Esophagus mucosa (tissue), 1 donor: Measurements from ENCODE around the gene ANO2. TPM values are rescaled to one million over a fixed set of nuclear protein-coding genes. Genes with fewer than 3 reads are reported as not detected.

Experiments
- ATAC-seq: fragments of 200-7000 bp; cut with Tn5 transposase; one replicate; pipeline ENCODE4 v1.9.1; 2020
- total RNA-seq: library from RNA; stranded (reverse); gene quantifications from one replicate; pipeline ENCODE4 v1.2.4, GENCODE V29; 2023
- donor health status: DM: yes; HTN: yes; CAD: no.

ANO2 gene
- total RNA-seq, 1 donor from 2014 or later, result 2.0 TPM

GRCh38 chr12:5809586-5809985 is 135.5 kb downstream of the ANO2 start:
- no peak for ATAC-seq

DNA sequence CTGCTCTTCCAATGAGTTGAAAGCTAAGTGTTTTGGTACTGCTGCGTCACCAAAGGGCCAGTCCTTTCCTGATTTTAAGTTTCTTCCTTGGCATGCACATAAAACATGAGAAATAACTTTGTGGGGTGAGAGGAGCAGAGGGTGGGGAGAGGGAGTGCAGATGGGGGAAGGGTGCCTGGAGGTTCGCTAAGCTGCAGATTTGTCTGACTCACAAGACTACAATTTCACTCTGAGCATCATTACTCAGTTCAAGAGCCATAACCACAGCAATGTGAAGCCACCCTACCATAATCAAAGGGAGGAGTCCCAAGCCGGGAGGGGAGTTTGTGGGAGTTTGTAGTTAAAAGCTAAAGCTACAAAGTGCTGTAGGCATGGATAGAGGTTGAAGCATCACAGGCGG is 136.1 kb downstream of the ANO2 start:
- ATAC-seq, result no peak

DNA sequence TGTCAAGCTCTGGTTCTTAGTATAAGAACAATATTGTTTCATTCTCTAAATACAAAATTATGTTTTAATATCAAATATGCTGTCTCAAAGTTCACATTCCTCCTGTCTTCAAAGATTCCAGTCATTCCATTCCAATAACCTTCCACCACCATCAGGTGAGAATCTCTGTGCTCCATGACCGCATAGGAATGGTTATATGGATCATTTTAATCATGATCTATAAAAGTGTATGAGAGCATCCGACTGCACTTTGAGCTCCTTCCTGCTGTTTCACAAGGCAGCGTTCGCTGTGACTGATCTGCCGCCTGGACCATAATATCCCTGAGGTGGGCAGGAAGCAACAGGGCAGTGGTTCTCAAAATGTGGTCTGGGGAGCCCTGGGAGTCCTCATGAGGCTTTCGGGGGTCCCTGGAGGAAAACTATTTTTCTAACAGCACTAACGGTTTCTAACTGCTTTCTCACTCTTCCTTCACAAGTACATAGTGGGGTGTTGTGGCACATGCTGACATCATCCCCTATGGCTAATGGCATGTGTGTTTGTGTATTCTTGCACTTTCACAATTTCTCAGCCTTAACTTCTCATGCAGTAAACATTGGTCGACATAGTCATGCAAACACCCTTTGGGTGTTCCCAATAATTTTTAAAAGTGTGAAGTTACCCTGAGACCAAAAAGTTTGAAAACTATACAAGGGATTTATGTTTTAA is 137.4 kb downstream of the ANO2 start:
- ATAC-seq, result no peak

- no peak for ATAC-seq
Observed at GRCh38 chr12:5807090-5807414, 138.0 kb downstream of the ANO2 start.

DNA sequence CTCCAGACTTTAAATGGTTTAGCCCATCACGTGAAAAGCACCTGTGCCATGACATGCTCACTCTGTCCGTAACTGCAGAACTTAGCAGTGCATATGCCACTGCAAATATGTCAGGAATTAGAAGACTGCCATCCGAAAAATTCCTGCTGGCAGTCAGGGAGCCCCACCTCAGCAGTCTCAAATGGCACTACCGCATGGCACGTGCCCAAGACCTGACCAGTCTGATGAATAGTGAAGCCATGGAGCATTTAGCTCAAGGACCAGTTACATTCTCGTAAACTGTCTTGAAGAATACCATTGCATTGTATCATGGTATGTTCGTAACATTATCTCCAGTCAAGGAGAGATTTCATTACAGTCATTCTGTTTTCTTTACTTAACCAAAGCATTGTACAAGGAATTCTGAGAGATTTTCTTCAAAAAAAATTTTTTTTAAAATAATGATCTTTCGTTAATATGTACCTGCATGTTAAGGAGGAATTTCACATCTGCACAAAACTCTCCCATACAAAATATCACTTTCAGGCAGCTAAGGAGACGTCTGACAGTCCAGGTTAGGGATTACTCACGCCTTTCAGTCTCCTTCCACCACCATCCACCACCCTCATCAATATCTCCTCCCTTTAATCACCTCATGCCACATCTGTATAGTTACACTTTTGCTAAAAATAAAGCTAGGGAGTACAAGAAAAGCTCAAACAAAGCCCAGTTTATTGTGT is 138.5 kb downstream of the ANO2 start:
- ATAC-seq, result no peak

DNA sequence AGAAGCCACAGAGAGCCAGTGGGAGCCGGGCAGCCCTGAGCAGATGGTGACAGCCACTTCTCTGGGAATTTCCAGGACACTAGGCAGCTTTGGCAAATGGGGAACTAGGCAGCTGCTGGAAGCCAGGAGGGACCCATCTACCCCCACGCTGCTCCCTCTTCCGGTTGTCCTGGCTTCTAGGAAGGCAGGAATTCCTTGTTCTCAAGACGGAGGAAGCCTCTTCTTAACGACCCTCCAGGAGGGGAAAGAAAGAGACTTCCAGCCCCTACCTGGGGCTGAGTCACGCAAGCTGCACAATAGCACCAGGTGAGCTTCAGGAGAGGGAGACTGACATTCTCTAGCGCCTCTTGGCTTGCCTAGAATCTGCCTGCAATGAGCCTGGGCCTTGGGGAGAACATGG is 141.5 kb downstream of the ANO2 start:
- no peak for ATAC-seq

GRCh38 chr12:5798242-5799015 is 146.6 kb downstream of the ANO2 start:
- no peak for ATAC-seq

DNA sequence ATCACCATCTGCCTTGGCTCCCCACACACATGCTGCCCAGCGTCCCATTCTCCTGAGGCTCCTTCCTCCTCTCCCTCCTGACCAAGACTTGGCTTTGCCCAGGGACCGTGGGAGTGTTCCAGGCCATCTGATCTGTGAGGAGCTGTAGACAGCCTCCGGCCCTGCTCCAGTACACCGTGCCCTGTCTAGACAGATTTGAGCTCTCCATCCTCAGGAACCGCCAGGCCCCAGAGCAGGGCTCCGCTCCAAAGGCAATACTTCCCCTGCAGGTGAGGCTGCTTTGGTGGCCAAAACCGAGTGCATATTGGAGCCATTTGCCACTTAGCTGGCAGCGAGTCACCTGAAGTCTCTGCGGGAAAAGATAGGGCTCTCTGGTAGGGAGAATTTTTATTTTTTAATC is 147.4 kb downstream of the ANO2 start:
- ATAC-seq, result no peak

GRCh38 chr12:5796959-5797225 is 148.2 kb downstream of the ANO2 start:
- ATAC-seq, result no peak

DNA sequence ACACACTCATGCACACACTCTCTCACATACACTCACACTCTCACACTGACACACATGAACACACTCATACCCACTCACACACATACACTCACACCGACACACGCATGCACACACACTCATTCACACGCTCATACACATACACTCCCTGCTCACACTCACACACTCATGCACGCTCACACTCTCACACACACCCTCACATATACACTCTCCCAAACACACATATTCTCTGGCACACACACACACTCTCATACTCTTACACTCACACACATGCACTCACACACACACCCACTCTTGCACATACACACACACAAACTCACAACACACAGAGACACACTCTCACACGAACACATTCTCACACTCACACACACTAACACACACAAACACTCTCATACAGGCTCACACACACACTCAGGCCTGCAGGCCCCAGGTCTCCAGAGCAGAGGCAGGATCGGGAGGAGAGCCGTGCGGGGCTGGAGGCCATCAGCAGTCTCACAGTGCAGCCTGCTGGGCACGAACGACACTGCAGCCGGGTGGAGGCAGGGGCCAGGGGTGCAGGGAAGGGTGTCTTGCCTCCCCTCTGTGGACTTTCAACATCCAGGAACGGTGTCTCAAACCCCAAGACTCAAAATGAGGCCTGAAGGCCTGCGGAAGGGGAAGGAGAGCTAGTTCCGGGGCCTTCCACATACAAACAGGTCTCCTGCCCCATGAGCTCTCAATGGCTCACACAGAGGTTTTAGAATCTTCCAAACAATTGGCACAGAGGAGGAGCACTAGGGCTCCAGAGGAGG is 148.7 kb downstream of the ANO2 start:
- ATAC-seq, result peak; percentile 80

DNA sequence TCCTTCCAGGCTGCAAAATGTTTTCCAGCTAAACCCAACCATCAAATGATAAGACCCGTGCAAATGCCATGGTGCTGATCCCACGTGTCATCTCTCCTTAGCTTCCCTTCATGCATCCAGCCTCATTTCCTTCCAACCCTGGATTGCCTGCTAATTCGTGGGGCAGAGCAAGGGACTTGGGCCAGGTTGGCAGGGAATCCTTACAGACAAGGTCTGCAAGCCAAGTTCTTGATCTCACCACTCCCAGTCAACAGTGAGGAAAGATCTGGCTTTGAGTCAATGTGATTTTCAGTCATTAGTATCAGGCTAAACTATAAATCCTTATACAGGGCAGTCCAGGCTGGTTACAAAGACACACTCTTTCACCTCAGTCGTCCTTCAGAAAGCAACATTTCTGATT is 150.9 kb downstream of the ANO2 start:
- no peak for ATAC-seq

DNA sequence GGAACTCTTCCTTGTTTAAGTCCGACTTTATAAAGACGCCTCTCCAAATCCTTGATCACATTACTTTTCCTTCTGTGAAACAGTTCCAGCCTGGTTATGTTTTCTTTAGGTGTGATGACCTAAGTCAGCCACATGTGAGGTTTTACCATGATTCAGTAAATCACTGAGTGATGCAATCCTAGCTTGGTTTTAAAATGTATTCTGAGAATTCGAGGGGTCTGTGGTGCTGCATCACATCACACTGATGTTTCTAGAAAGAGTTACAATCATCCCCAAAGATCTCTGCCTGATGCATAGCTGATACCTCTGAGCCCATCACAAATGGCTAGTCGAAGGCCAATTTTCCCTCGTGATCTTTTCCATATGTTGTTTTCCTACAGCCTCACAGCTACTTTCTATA is 152.7 kb downstream of the ANO2 start:
- no peak for ATAC-seq

- ATAC-seq, result peak; percentile 71
Observed at GRCh38 chr12:5789469-5789968, 155.5 kb downstream of the ANO2 start.

GRCh38 chr12:5787828-5788227 is 157.2 kb downstream of the ANO2 start:
- ATAC-seq, result no peak

- ATAC-seq, result no peak
Observed at GRCh38 chr12:5785601-5786000, 159.5 kb downstream of the ANO2 start.

GRCh38 chr12:5784462-5785130 is 160.5 kb downstream of the ANO2 start:
- ATAC-seq, result no peak

DNA sequence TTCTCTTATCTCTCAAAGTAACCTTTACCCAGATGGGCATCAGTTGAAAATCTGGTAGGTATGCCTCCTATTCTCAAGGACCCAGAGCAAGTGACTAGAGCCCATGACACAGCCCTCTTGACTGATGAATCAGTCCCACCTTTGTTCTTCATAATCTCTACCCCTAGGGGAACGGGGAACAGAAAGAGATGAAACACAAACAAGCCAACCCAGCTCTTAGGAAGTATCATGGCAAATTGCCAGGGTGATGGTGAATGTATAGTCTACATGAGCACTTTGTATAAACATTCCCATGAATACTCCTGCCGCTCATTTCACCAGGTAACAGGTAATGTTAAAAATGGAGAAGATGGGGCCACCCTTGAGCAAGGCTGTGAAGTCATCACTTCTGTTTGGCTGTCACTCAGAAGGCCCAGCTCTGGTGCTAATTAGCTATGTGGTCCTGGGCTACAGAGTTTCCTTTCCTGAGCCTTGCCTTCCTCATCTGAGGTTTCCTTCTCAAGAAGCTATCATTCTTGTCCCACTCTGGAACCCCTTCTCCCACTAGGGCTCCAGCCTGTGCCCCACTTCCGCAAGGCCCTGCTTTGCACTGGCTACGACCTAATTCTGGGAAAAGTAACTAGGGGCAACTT is 161.7 kb downstream of the ANO2 start:
- peak; percentile 57 for ATAC-seq

DNA sequence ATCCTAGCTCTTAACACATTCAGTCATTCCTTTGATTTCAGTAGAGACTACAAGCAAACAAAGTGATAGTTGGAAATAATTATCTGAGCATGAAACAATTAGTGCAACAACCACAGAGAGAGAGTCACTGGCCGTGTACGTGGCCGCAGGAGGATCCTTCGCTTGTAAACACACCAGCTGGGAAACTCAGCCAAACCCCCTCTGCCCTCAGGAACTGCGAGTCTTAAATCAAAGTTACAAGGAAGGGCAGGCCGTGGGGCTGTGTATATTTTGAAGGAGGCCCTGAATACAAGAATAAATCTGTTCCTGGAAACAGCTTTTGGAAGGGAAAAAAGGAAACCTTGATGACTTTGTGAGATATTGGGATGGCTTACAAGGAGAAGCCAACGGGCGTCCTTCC is 164.5 kb downstream of the ANO2 start:
- no peak for ATAC-seq

DNA sequence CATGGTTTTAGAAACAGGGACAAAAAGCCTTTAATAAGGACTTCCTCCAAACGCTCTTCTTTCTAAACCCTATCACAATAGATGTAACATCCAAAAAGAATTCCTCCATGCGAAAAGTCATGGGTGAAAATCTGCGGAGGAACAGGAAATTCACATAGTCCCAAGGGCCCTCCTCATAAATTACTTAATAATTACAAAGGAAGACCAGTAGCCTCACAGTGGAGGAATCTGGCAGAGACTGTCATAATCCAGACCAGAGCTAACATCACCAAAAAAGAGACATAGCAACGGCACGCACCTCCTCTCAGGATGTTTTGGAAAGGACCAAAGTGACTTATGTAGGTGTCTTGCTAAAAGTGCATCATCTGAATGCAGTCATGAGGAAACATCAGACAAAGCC is 165.7 kb downstream of the ANO2 start:
- no peak for ATAC-seq

GRCh38 chr12:5778821-5779220 is 166.2 kb downstream of the ANO2 start:
- no peak for ATAC-seq

- ATAC-seq, result no peak
Observed at GRCh38 chr12:5777451-5777850, 167.6 kb downstream of the ANO2 start.

DNA sequence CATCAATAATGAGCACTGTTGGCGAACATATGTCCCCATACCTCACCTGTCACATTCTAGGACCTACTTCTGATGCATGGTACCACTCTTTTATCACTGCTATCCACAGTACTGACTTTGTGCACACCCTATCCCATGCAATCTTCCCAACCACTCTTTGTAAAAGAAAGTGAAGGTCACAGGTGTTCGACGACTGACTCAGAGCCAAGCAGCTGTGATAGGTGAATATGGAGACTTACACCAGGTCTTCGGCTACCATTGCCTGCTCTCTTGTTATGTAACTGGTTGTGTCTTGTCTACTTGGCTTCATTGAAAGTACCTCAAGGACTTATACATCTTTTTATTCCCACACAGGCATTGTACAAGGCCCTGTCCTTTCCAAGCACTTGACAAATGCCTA is 169.0 kb downstream of the ANO2 start:
- ATAC-seq, result no peak
